Stimulated activated CD4-positive, alpha-beta T cell treated with anti-CD3 and anti-CD28 coated beads, Interleukin-4, amount 100 ng/mL, for 4 hours (primary cell): ENCODE data around the gene ATP1A3.
"Not testable (repeated sequence)": the region's sequence is repeated elsewhere in the genome, so short reads cannot be mapped to it uniquely, and the experiment has no call there.

Experiments
- DNase-seq, 2 experiments: peaks; one replicate each; pipeline ENCODE4 v3.0.0-alpha.2; 2020

The ATP1A3 gene

DNA sequence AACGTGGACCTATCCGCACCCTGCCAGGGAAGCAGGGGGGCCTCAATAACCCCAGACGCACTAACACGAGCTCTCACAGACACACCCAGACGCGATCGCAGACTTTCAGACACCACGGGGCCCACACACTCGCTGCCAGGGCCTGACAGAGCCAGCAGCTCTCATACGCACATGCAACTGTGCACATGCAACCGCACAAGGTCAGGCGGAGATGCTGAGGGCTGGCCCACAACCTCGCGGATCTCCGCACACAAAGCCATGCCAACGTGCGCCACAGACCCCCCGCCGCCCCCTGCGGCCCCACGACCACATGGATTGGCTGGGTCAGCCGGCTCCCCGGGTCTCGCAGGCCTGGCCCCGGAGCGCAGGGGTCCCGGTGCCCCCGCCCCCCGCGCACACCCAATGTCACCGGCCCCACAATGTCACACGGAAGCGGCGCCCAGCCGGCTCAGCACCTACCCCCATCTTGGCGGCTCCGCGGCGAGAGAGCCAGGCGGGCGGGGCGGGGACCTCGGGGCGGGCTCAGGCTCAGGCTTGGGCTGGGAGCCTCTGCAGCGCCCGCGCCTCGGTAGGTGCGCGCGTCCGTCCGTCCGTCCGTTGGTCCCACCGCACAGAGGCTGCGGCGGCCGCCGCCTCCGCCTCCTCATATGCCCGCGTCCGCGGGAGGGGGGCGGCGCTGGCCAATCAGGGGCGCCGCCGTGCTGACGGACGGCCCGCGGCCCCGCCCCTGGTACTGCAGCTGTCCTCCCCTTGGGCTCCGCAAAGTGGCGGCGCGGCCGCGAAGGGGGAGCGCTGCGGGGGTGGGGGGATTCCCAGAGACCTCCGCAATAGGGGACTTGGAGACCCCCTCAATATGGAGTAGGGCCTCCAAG, at the start of gene ATP1A3:
ATP1A3 (minus strand) TSS at position 619 of the 872 bp plus-strand sequence; CDS start at position 465, 154 bp downstream.
- DNase-seq = peak; percentile 60 to 63

DNA sequence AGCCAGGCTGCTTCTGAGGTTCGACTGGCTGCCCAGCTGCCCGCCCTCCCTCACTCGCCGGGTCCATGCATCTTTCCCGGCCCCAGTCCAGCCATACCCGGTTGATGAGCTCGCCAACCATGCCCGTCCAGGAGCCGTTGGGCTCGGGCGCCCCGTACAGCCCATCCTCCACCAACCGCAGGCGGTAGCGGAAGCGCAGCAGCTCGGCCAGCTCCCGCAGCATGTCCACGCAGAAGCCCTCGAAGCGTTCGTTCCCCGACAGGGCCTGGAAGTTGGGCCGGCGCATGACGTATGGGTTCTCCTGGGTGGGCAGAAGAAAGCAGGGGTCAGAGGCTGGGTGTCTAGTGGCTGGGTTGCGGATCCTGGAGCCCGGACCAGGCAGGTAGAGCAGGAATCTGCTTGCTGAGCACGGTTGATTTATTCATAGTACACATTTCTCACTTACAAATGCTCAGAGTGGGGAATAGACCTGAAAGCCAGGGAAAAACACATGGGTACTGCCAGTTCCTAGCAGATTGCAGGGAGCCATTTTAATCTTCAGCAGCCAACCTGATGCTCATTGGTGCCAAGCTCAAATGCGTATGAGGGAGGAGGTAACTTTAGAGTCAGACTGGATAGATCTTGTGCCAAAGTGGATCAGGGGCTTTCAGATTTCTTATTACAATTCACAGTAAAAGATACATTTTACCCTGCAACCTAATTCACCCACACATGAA, 48.6 kb upstream of the ATP1A3 start:
- no peak for DNase-seq

DNA sequence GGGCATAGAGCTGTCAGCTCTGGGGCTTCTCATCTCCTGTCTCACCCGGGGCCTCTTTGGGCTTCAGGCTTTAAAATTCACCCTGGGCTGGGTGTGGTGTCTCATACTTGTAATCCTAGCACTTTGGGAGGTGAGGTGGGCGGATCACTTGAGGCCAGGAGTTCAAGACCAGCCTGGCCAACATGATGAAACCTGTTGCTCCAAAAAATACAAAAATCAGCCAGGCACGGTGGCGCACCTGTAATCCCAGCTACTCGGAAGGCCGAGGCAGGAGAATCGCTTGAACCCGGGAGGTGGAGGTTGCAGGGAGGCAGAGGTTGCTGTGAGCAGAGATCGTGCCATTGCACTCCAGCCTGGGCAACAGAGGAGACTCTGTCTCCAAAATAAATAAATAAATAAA, 46.5 kb upstream of the ATP1A3 start:
- not testable (repeated sequence) for DNase-seq

GRCh38 chr19:42040031-42040430, 46.0 kb upstream of the ATP1A3 start:
- no peak for DNase-seq

GRCh38 chr19:42038666-42039065, 44.6 kb upstream of the ATP1A3 start:
- no peak for DNase-seq

DNA sequence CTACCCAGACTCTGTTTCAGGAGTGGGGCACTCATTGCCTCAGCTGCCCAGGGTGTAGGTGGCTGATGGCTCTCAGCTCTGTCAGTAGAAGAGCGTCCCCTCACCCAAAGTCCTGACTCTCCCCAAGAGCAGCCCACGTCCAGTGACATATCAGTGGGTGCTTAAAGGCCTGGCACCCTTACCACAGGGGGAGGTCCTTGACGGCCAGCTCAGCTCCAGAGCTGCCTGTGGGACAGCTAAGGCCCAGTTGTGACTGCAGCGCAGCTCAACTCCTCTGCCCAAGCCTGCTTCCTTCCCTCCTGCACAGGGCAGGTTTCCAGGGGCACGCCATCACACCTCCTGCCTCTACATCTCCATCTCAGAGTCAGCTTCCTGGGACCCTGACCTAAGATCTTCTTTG, 43.6 kb upstream of the ATP1A3 start:
- no peak for DNase-seq

- DNase-seq = peak; percentile 49 to 56
Observed at GRCh38 chr19:42034640-42035391, 40.8 kb upstream of the ATP1A3 start.

- DNase-seq = no peak
Observed at GRCh38 chr19:42033413-42033812, 39.4 kb upstream of the ATP1A3 start.

DNA sequence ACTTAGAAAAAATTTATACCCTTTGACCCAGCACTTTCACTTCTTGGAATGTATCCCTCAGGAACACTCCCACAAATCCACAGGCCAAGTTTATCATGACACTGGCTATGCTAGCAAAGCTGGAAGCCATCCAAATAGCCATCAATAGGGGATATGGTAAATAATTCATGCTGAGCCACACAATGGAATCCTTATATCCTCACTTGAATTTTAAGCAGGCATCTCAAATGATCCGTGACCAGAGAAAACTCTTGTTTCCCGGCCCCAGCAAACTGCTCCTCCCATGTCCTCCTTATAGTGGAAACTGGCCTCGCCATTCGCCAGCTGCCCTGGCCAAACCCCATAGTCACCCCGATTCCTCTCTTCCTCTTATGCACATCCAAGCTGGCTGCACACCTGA, 38.4 kb upstream of the ATP1A3 start:
- DNase-seq = no peak

DNA sequence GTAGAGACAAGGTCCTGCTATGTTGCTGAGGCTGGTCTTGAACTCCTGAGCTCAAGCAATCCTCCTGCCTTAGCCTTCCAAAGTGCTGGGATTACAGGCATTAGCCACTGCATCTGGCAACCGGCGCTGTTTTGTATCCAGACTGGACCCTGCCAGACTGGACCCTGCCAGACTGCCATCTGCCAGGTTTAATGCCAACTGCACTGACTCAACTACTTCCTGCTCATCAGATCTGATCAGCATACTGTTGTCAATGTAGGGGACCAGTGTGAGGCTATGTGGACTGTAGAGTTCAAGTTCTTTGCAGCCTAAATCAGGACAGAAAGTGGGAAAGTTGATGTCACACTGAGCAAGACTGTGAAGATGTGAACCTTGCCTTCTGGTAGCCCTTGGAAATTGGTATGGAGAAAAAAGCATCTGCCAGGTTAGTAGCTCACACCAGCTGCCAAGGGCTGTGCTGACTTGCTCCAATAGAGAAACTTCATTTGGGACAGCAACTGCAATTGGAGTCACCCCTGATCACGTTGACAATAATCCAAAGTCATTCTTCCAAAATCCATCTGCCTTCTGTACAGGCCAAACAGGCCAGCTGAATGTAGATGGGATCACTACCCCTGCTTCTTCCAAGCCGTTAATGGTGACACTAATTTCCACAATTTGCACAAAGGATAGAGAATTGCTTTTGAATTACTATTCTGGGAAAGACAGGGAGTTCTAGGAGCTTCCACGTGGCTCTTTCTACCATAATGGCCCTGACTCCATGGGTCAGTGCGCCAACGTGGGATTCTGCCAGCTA, 36.8 kb upstream of the ATP1A3 start:
- DNase-seq = no peak

DNA sequence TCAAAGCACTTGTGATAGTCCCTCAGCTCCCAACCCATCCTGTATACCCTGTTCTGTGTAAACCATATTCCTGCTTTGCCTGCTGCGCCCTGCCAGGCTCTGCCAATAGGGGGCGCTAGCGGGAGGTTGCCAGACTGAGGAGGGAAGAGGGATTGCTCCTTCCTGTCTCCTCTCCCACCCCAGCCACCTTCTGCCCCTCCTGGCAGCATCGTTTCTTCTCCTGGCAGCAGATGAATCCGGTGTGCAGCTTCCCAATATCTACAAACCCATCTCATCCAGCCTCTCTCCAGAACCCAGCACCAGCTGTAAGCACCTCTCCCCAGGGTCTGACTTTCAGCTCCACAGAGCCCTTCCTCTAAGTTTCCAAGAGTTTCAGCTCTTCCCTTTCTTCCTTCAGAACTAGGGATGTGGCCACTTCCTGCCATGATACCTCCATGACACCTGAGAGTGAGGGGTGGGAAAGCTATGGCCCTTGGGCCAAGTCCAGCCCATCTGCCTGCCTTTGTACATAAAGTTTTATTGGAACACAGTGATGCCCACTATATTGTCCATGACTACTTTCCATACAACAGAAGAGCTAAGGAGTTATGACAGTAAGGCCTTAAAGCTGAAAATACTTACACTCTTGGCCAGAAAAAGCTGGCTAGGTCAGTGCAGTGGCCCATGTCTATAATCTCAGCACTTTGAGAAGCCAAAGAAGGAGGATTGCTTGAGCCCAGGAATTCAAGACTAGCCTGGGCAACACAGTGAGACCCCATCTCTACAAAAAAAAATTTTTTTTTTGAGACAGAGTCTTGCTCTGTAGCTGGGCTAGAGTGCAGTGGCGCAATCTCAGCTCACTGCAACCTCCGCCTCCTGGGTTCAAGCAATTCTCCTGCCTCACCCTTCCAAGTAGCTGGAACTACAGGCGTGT, 34.5 kb upstream of the ATP1A3 start:
- peak in 1 of 2 experiments; percentile 23 for DNase-seq

- no peak for DNase-seq
Observed at GRCh38 chr19:42024622-42025111, 30.6 kb upstream of the ATP1A3 start.

GRCh38 chr19:42023943-42024260, 29.9 kb upstream of the ATP1A3 start:
- no peak for DNase-seq

DNA sequence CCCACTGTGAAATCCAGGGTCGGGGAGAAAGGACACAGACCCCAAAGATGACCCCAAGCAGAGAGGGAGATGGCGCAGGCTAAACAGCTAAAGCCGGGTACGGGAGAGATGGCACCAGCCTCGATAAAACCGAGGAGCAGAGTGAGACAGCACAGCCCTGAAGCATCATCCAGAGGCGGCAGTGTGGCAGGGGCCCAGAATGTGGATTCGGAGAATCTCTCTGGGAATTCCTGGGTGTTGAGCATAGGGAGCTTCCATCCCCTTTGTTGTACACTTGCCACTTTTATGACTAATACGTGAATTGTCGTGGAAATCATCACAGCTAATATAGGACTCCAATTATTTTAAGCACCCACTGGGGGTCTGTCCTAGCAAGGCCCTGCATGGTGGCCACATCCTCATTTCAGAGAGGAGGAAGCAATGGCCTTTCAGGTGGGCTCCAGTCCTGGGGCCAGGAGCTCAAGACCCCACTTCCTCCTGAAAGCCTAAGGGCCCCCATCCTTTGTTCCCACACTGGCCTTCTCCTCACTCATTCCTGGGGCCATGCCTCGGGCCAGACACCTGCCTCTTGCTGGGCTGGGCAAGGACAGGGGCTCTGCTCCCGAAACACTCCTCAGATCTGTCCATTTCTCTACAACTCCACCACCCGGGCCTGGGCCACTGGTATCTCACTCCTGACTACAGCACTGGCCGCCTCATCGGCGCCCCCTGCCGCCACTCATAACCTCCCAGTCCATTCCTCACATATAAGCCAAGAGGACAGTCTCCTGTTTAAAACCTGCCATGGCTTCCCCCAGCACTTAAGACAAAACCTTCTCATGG, 29.3 kb upstream of the ATP1A3 start:
- DNase-seq = peak in 1 of 2 experiments; percentile 11

GRCh38 chr19:42022616-42023015, 28.6 kb upstream of the ATP1A3 start:
- no peak for DNase-seq

DNA sequence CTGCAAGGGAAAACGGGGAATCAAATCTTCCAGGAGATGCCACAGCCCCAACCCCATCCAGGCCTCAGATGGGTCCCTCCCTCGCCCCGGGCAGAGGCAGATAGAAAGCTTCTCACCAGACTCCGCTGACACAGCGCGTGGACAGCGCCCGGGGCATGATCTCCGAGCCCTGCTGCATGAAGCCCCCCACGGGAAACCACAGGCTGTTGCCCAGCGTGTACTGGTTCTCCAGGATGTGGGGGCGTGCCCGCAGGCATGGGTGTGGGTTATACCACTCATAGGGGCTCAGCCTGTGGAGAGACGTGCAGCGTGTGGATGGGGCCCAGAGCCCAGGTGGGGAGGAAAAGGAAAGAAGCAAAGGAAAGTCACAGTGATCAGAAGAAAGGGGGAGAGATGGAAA, 27.2 kb upstream of the ATP1A3 start:
- DNase-seq = no peak

DNA sequence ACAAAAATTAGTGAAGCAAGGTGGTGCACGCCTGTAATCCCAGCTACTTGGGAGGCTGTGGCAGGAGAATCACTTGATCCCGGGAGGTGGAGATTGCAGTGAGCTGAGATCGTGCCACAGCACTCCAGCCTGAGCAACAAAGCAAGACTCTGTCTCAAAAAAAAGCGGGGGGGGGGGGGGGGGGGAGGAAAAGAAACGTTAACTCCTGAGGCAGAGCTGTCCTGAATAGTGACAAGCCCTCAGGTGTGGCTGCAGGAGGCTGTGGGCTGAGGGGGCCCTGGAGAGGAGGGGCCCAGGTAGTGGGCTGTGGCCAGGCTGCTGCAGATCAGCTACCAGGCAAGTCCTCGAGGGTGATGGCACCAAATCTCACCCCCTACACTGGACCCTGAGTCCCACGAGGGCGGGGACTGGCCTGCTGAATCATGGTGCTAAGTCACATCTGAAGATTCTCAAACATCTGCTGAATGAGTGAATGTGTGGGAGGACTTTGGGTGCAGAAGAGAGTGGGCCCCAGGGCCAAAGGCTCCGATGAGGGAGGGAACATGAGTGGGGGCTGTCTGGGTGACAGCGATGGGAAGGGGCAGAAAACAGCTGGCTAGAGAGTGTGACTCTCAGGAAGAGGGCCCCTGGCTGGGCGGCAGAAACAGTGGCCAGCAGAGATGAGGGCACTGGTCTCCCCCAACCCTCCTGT, 24.6 kb upstream of the ATP1A3 start:
- no peak for DNase-seq

DNA sequence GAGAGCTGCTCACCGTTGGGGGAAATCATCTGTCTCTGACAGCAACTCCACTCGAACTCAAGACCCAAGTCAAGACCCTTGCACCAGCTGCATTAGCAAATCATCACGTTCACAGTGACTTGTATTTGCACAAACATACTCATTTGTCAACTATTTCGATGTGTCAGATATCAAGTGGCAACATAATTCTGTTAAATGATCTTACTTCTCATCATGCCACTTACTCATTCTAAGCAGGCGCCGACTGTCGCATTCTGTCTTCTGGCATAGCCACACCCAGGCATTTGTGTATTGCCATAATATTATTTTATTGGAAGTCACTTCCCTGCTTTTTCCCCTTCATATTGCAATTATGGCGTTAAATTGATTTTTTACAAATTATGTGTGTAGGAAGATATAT, 23.0 kb upstream of the ATP1A3 start:
- no peak for DNase-seq

GRCh38 chr19:42012747-42013146, 18.7 kb upstream of the ATP1A3 start:
- DNase-seq = not testable (repeated sequence)
